Measurements from ENCODE around the gene NME4.

- TF ChIP-seq POLR2A (IDR thresholded peaks at IDR 0.05; ENCODE audit: low read depth) (no peak), CTCF (IDR thresholded peaks at IDR 0.05) (no peak), POLR2AphosphoS5 (IDR thresholded peaks at IDR 0.05) (no peak)
Observed at GRCh38 chr16:374616-374926, 22.4 kb upstream of the NME4 start.

Measured in esophagus muscularis mucosa (tissue), 3 donors.